Measurements from ENCODE around the gene PLA2G4B.

Gene PLA2G4B

GRCh38 chr15:41860049-41860828 lies 21.6 kb downstream of the PLA2G4B start:
- no peak overlapping the region for H3K27ac ChIP-seq (ENCODE audit: low read length)
- H3K4me1 ChIP-seq (ENCODE audit: control insufficient read depth, insufficient read depth, low read length), result no peaks in the 10 kb centered on the region
- H3K9me3 ChIP-seq (ENCODE audit: control insufficient read depth in 2 of 2, low read length in 2 of 2), result no peaks in the 10 kb centered on the region
- no peaks in the 10 kb centered on the region for H3K36me3 ChIP-seq (ENCODE audit: control insufficient read depth in 2 of 2, insufficient read depth in 2 of 2, low read length in 2 of 2)
- H3K4me3 ChIP-seq (ENCODE audit: low read length in 2 of 2), result no peak overlapping the region
- no peak overlapping the region for H3K9ac ChIP-seq (ENCODE audit: low read length in 2 of 2)
- H3K27me3 ChIP-seq (ENCODE audit: control insufficient read depth in 1 of 2, insufficient read depth in 2 of 2, low read length in 2 of 2), result peaks cover 6 to 12% of the 10 kb centered on the region in 2 donors

- no peak overlapping the region for H3K4me3 ChIP-seq (ENCODE audit: low read length in 2 of 2)
- H3K36me3 ChIP-seq (ENCODE audit: control insufficient read depth in 2 of 2, insufficient read depth in 2 of 2, low read length in 2 of 2), result no peaks in the 10 kb centered on the region
- H3K9ac ChIP-seq (ENCODE audit: low read length in 2 of 2), result no peak overlapping the region
- H3K9me3 ChIP-seq (ENCODE audit: control insufficient read depth in 2 of 2, low read length in 2 of 2), result no peaks in the 10 kb centered on the region
- H3K4me1 ChIP-seq (ENCODE audit: control insufficient read depth, insufficient read depth, low read length), result no peaks in the 10 kb centered on the region
- no peak overlapping the region for H3K27ac ChIP-seq (ENCODE audit: low read length)
- peaks cover 3 to 5% of the 10 kb centered on the region in 2 donors for H3K27me3 ChIP-seq (ENCODE audit: control insufficient read depth in 1 of 2, insufficient read depth in 2 of 2, low read length in 2 of 2)
Observed at GRCh38 chr15:41861736-41862356, 23.2 kb downstream of the PLA2G4B start.

GRCh38 chr15:41862515-41863116 lies 24.0 kb downstream of the PLA2G4B start:
- Histone ChIP-seq H3K27ac (ENCODE audit: low read length) (no peak overlapping the region), H3K4me3 (ENCODE audit: low read length in 2 of 2) (no peak overlapping the region), H3K9ac (ENCODE audit: low read length in 2 of 2) (no peak overlapping the region), H3K36me3 (ENCODE audit: control insufficient read depth in 2 of 2, insufficient read depth in 2 of 2, low read length in 2 of 2) (no peaks in the 10 kb centered on the region), H3K4me1 (ENCODE audit: control insufficient read depth, insufficient read depth, low read length) (no peaks in the 10 kb centered on the region), H3K9me3 (ENCODE audit: control insufficient read depth in 2 of 2, low read length in 2 of 2) (no peaks in the 10 kb centered on the region), H3K27me3 (ENCODE audit: control insufficient read depth in 1 of 2, insufficient read depth in 2 of 2, low read length in 2 of 2) (peaks cover 0 to 5% of the 10 kb centered on the region in 2 donors)

GRCh38 chr15:41865490-41866055 lies 26.9 kb downstream of the PLA2G4B start:
- Histone ChIP-seq H3K27me3 (ENCODE audit: control insufficient read depth in 1 of 2, insufficient read depth in 2 of 2, low read length in 2 of 2) (peaks cover 0 to 1% of the 10 kb centered on the region in 2 donors), H3K4me1 (ENCODE audit: control insufficient read depth, insufficient read depth, low read length) (no peaks in the 10 kb centered on the region), H3K4me3 (ENCODE audit: low read length in 2 of 2) (no peak overlapping the region), H3K36me3 (ENCODE audit: control insufficient read depth in 2 of 2, insufficient read depth in 2 of 2, low read length in 2 of 2) (no peaks in the 10 kb centered on the region), H3K9me3 (ENCODE audit: control insufficient read depth in 2 of 2, low read length in 2 of 2) (no peaks in the 10 kb centered on the region), H3K27ac (ENCODE audit: low read length) (no peak overlapping the region), H3K9ac (ENCODE audit: low read length in 2 of 2) (no peak overlapping the region)

- no peak overlapping the region for H3K4me3 ChIP-seq (ENCODE audit: low read length in 2 of 2)
- no peaks in the 10 kb centered on the region for H3K27me3 ChIP-seq (ENCODE audit: control insufficient read depth in 1 of 2, insufficient read depth in 2 of 2, low read length in 2 of 2)
- H3K9me3 ChIP-seq (ENCODE audit: control insufficient read depth in 2 of 2, low read length in 2 of 2), result no peaks in the 10 kb centered on the region
- no peak overlapping the region for H3K9ac ChIP-seq (ENCODE audit: low read length in 2 of 2)
- no peaks in the 10 kb centered on the region for H3K36me3 ChIP-seq (ENCODE audit: control insufficient read depth in 2 of 2, insufficient read depth in 2 of 2, low read length in 2 of 2)
- no peak overlapping the region for H3K27ac ChIP-seq (ENCODE audit: low read length)
- H3K4me1 ChIP-seq (ENCODE audit: control insufficient read depth, insufficient read depth, low read length), result no peaks in the 10 kb centered on the region
Observed at GRCh38 chr15:41866263-41866703, 27.6 kb downstream of the PLA2G4B start.

- H3K27ac ChIP-seq (ENCODE audit: low read length), result no peak overlapping the region
- H3K4me3 ChIP-seq (ENCODE audit: low read length in 2 of 2), result no peak overlapping the region
- H3K27me3 ChIP-seq (ENCODE audit: control insufficient read depth in 1 of 2, insufficient read depth in 2 of 2, low read length in 2 of 2), result no peaks in the 10 kb centered on the region
- no peaks in the 10 kb centered on the region for H3K9me3 ChIP-seq (ENCODE audit: control insufficient read depth in 2 of 2, low read length in 2 of 2)
- H3K4me1 ChIP-seq (ENCODE audit: control insufficient read depth, insufficient read depth, low read length), result no peaks in the 10 kb centered on the region
- H3K9ac ChIP-seq (ENCODE audit: low read length in 2 of 2), result no peak overlapping the region
- H3K36me3 ChIP-seq (ENCODE audit: control insufficient read depth in 2 of 2, insufficient read depth in 2 of 2, low read length in 2 of 2), result no peaks in the 10 kb centered on the region
Observed at GRCh38 chr15:41866872-41867579, 28.4 kb downstream of the PLA2G4B start.

GRCh38 chr15:41868321-41868720 lies 29.7 kb downstream of the PLA2G4B start:
- no peaks in the 10 kb centered on the region for H3K9me3 ChIP-seq (ENCODE audit: control insufficient read depth in 2 of 2, low read length in 2 of 2)
- no peaks in the 10 kb centered on the region for H3K27me3 ChIP-seq (ENCODE audit: control insufficient read depth in 1 of 2, insufficient read depth in 2 of 2, low read length in 2 of 2)
- H3K9ac ChIP-seq (ENCODE audit: low read length in 2 of 2), result no peak overlapping the region
- H3K36me3 ChIP-seq (ENCODE audit: control insufficient read depth in 2 of 2, insufficient read depth in 2 of 2, low read length in 2 of 2), result no peaks in the 10 kb centered on the region
- no peaks in the 10 kb centered on the region for H3K4me1 ChIP-seq (ENCODE audit: control insufficient read depth, insufficient read depth, low read length)
- no peak overlapping the region for H3K4me3 ChIP-seq (ENCODE audit: low read length in 2 of 2)
- no peak overlapping the region for H3K27ac ChIP-seq (ENCODE audit: low read length)

- Histone ChIP-seq H3K4me1 (ENCODE audit: control insufficient read depth, insufficient read depth, low read length) (no peaks in the 10 kb centered on the region), H3K4me3 (ENCODE audit: low read length in 2 of 2) (no peak overlapping the region), H3K9me3 (ENCODE audit: control insufficient read depth in 2 of 2, low read length in 2 of 2) (no peaks in the 10 kb centered on the region), H3K27ac (ENCODE audit: low read length) (no peak overlapping the region), H3K27me3 (ENCODE audit: control insufficient read depth in 1 of 2, insufficient read depth in 2 of 2, low read length in 2 of 2) (no peaks in the 10 kb centered on the region), H3K36me3 (ENCODE audit: control insufficient read depth in 2 of 2, insufficient read depth in 2 of 2, low read length in 2 of 2) (no peaks in the 10 kb centered on the region), H3K9ac (ENCODE audit: low read length in 2 of 2) (no peak overlapping the region)
Observed at GRCh38 chr15:41869770-41870688, 31.4 kb downstream of the PLA2G4B start.

GRCh38 chr15:41870689-41871081 lies 32.0 kb downstream of the PLA2G4B start:
- Histone ChIP-seq H3K9ac (ENCODE audit: low read length in 2 of 2) (no peak overlapping the region), H3K4me3 (ENCODE audit: low read length in 2 of 2) (no peak overlapping the region), H3K9me3 (ENCODE audit: control insufficient read depth in 2 of 2, low read length in 2 of 2) (no peaks in the 10 kb centered on the region), H3K27me3 (ENCODE audit: control insufficient read depth in 1 of 2, insufficient read depth in 2 of 2, low read length in 2 of 2) (no peaks in the 10 kb centered on the region), H3K4me1 (ENCODE audit: control insufficient read depth, insufficient read depth, low read length) (no peaks in the 10 kb centered on the region), H3K36me3 (ENCODE audit: control insufficient read depth in 2 of 2, insufficient read depth in 2 of 2, low read length in 2 of 2) (no peaks in the 10 kb centered on the region), H3K27ac (ENCODE audit: low read length) (no peak overlapping the region)
